MG63 (cell line): Measurements from ENCODE around the gene COL9A3. TPM values are rescaled to one million over a fixed set of nuclear protein-coding genes. Genes with fewer than 3 reads are reported as not detected.

ENCODE experiments used
- DNase-seq: peaks from one replicate; pipeline ENCODE4 v3.0.0-alpha.2; 2020
- H3K27me3 ChIP-seq: fragments of 250-450 bp; sonication (Bioruptor Pico); 2 replicates; pipeline ENCODE4 v1.5.1; 2020; ENCODE audit warnings: mild to moderate bottlenecking, moderate library complexity
- H3K36me3 ChIP-seq: fragments of 250-450 bp; sonication (Bioruptor Pico); 2 replicates; pipeline ENCODE4 v1.5.1; 2020; ENCODE audit warnings: mild to moderate bottlenecking, moderate library complexity
- H3K4me3 ChIP-seq: fragments of 250-450 bp; sonication (Bioruptor Pico); 2 replicates; pipeline ENCODE4 v1.5.1; 2020; ENCODE audit warnings: mild to moderate bottlenecking, moderate library complexity
- H3K9me3 ChIP-seq: fragments of 250-450 bp; sonication (Bioruptor Pico); 2 replicates; pipeline ENCODE4 v1.5.1; 2020; ENCODE audit warnings: mild to moderate bottlenecking, moderate library complexity
- total RNA-seq: library from RNA; depleted of rRNA; stranded (reverse); fragments of >200 nt; shearing (Covaris generic); gene quantifications from 2 replicates; pipeline ENCODE4 v1.2.3, GENCODE V29; 2014; ENCODE audit warnings: low replicate concordance

COL9A3 gene
- total RNA-seq, 1 experiment from 2014 or later, result 2.8 TPM

DNA sequence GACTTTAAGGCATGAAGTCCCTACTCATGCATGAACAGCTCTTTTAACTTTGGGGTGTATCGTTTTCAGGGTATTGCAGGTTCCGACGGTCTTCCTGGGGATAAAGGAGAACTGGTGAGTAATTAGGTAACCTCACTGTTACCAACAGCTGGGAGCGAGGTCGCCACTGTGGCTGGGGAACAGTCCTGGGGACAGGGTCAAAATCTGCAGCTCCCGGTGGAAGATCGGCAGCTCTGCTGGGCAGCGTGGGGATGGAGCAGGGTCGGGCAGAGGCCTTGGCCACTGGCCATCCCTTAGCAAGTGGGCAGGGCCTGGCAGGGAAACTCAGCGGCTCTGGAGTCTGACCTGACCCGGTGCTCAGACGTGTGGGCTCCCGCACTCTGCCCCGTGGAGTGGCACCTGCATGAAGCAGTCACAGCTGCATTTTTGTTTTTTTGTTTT, 16.1 kb downstream of the COL9A3 start:
- Histone ChIP-seq H3K36me3 (no peaks in the 10 kb centered on the region), H3K27me3 (no peaks in the 10 kb centered on the region), H3K4me3 (no peak overlapping the region), H3K9me3 (no peaks in the 10 kb centered on the region)
- no peak for DNase-seq

DNA sequence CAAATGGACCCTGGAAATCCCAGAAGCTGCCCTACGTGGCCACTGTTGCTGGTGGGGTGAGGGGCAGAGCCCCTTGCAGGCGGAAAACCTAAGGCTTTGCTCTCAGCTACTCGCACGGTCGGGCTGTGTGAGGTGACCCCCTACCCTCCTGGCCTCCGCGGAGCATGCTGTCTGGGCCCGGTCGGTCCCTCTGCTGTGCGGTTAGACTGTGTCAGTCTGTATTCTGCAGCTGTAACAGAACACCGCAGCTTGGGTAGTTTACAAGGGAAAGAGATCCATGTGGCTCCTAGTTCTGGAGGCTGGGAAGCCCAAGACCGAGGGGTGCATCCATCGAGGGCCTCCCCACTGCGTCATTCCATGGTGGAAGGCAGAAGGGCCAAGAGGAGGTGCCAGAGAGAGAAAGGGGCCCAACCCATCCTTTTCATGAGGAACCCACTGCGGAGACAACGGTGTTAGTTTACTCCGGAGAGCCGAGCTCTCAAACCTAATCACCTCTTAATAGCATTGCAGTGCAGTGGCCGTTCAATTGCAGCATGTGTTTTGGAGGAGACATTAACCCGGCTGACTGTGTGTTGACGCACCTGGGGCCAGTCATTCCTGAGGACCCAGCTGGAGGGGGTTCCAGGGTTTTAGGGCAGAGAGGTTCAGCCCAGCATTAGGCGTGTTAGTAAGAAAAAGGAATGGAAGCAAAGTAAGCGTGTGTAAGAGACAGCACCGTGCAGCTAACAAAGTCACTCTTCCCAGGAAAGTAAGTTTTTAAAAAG, 18.3 kb downstream of the COL9A3 start:
- DNase-seq, result no peak
- Histone ChIP-seq H3K36me3 (no peaks in the 10 kb centered on the region), H3K9me3 (no peaks in the 10 kb centered on the region), H3K4me3 (no peak overlapping the region), H3K27me3 (no peaks in the 10 kb centered on the region)

DNA sequence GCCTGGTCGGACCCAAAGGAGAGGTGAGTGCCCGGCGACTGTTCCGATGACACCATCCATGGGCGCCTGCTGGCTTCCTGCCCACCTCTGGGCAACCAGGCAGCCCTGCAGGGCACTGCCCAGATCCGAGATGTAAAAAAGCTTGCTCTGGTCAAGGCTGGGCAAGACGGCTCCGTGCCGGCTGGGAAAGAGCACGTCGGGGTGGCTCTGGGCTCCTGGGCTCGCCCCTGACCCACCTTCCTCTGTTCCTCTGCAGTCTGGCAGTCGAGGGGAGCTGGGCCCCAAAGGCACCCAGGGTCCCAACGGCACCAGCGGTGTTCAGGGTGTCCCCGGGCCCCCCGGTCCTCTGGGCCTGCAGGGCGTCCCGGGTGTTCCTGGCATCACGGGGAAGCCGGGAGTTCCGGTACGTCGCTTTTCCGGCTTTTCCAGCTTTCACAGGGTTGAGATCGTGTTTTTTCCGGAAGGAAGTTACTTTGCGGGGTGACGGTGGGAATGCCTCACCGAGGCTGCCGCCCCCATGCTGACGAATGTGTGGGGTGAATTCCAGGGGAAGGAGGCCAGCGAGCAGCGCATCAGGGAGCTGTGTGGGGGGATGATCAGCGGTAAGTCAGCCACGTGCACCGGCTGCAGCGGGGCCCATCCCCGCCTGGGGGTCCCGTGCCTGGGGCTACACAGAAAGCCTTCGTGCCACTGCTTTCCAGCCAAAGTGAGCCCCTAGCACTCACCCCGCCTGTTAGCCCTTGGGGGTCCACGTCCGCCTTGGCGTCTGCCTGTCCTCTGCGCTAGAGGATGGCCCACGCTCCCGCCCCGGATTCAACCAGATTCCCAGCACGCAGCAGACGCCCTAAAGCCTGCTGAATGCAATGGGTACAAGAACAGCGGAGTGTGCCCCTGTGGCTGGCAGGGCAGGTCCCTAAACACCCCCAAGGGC, 19.3 kb downstream of the COL9A3 start:
- no peak overlapping the region for H3K4me3 ChIP-seq
- H3K9me3 ChIP-seq, result no peaks in the 10 kb centered on the region
- no peak for DNase-seq
- no peaks in the 10 kb centered on the region for H3K27me3 ChIP-seq
- H3K36me3 ChIP-seq, result no peaks in the 10 kb centered on the region; the same call in 1 of the 2 replicates

DNA sequence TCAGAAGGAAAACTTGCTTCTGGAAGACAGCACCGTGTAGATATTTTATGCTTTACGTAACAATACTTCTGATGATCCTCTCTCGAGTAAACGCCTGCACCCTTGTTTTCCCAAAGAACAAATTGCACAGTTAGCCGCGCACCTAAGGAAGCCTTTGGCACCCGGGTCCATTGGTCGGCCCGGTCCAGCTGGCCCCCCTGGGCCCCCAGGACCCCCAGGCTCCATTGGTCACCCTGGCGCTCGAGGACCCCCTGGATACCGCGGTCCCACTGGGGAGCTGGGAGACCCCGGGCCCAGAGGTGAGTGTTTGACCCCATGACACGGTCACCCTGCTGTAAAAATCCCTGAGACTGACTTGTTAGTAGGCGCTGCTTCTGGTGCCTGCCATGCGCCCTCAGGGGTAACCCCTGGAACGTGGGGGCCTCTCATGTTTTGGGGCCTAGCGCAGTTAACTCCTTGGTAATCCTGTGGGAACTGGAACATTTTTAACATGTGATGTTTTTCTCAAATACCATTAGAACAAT, 20.2 kb downstream of the COL9A3 start:
- no peaks in the 10 kb centered on the region; the same call in 1 of the 2 replicates for H3K36me3 ChIP-seq
- DNase-seq, result no peak
- no peaks in the 10 kb centered on the region for H3K9me3 ChIP-seq
- no peak overlapping the region for H3K4me3 ChIP-seq
- H3K27me3 ChIP-seq, result no peaks in the 10 kb centered on the region

DNA sequence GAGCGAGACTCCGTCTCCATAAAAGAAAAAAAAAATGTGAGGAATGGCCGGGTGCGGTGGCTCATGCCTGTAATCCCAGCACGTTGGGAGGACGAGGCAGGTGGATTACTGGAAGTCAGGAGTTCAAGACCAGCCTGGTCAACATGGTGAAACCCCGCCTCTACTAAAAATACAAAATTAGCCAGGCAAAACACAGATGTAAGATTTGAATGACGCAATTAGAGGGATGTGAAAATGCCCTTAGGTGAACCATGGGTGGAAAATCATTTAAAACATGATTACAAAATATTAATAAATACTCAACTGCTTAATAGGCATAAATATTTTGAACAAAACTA, 20.9 kb downstream of the COL9A3 start:
- H3K4me3 ChIP-seq, result no peak overlapping the region
- no peak for DNase-seq
- H3K9me3 ChIP-seq, result no peaks in the 10 kb centered on the region
- peaks cover under 1% of the 10 kb centered on the region; the same call in 1 of the 2 replicates for H3K36me3 ChIP-seq
- H3K27me3 ChIP-seq, result no peaks in the 10 kb centered on the region

DNA sequence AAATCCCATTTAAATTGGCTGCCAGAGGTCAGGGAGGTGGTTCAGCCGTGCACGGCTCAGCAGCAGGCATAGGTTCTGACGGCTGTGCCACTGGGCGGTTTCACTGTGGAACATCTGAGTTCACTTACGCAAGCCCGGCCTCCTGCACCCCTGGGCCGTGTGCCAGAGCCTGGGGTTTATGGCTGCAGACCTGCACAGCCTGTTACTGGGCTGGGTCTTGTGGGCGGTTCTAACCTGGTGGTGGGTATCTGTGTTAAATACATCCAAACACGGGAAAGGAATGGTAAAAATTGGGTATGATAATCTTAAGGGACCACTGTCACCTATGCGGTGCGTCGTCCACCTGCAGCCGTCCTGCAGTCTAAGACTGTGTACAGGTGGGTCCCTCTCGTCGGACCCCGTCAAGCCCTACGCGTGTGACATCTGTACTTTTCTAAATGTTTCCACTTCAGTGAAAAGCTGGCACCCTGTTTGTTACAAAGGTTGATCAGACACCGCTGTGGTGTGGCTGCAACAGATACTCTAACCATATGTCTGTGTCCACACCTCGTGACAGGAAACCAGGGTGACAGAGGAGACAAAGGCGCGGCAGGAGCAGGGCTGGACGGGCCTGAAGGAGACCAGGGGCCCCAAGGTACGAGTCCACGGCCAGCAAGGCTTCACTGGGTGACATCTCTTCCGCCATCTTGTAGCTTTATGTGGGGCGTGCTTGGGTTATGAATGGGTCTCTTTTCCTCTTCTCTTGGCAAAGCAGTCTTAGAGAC, 21.5 kb downstream of the COL9A3 start:
- peaks cover 4% of the 10 kb centered on the region; the same call in 1 of the 2 replicates for H3K36me3 ChIP-seq
- H3K4me3 ChIP-seq, result no peak overlapping the region
- DNase-seq, result no peak
- no peaks in the 10 kb centered on the region for H3K27me3 ChIP-seq
- H3K9me3 ChIP-seq, result no peaks in the 10 kb centered on the region

- H3K36me3 ChIP-seq, result peaks cover 10% of the 10 kb centered on the region; the same call in 1 of the 2 replicates
- H3K27me3 ChIP-seq, result no peaks in the 10 kb centered on the region
- H3K4me3 ChIP-seq, result no peak overlapping the region
- no peak for DNase-seq
- 0 out of 2 replicates have a peak, but pooled peaks cover 2% of the 10 kb centered on the region for H3K9me3 ChIP-seq
Measured at GRCh38 chr20:62839261-62839660, 22.4 kb downstream of the COL9A3 start.

GRCh38 chr20:62839816-62840215, 23.0 kb downstream of the COL9A3 start:
- no peak overlapping the region for H3K4me3 ChIP-seq
- 0 out of 2 replicates have a peak, but pooled peaks cover 2% of the 10 kb centered on the region for H3K9me3 ChIP-seq
- no peak for DNase-seq
- H3K36me3 ChIP-seq, result peaks cover 10% of the 10 kb centered on the region; the same call in 1 of the 2 replicates
- no peaks in the 10 kb centered on the region for H3K27me3 ChIP-seq

DNA sequence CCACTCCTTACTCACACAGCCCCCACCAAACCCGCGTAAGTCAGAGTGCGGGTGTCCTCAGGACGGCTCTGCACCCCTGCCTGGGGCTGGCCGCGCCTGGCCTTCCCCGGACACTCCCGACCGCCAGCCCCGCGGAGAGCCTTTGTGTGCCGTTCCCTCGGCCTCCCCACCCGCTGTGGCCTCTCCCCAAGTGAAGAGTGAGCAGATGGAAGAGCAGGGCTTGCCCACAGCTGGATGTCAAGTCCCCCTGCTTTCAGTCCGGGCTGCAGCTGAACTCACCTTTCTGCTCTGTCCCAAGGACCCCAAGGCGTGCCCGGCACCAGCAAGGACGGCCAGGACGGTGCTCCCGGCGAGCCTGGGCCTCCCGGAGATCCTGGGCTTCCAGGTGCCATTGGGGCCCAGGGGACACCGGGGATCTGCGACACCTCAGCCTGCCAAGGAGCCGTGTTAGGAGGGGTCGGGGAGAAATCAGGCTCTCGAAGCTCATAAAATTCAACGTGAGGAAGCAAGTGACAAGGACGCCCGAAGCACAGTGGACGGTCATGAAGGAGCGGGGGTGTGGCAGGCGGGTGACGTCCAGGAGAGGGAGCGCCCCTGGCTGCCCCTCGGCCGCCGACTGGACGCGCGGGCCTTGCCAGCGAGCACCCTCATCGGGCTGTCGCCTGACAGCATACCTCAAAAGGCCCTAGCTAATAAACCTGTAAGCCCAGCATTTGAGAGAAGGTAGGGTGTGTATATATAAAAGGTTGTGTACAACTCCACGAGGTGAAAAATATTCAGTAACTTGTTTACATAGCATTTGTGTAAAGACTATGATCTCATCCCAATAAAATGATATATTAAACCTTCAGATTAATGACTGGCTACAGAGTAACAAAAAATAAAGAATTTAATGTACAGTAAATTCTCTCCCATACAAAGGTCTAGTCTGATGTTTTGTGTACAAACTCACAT, 23.7 kb downstream of the COL9A3 start:
- Histone ChIP-seq H3K27me3 (no peaks in the 10 kb centered on the region), H3K4me3 (no peak overlapping the region), H3K9me3 (0 out of 2 replicates have a peak, but pooled peaks cover 2% of the 10 kb centered on the region), H3K36me3 (peaks cover 14% of the 10 kb centered on the region)
- DNase-seq, result no peak

DNA sequence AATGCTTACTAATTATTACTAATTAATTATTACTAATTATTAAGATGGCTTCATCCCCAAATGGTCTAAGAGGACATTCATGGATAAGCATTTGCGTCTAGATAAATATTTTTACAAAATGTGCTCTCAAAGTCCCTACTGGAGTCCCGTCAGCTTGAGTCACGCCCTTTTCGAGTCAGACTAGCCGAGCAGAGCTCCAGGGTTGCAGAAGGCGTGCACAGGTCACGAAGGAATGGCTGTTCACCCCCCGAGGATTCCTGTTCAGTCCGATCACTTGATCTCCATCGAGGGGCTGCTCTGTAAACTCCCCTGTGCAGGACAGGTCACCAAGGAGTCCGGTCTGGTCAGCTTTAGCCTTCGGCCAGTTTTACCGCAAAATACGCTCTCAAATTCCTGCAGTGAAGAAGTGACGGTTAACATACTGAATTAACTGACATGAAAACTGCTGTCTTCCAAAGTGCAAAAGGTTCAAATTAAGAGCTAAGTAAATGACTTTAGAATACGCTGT, 24.9 kb downstream of the COL9A3 start:
- Histone ChIP-seq H3K4me3 (no peak overlapping the region), H3K27me3 (no peaks in the 10 kb centered on the region), H3K9me3 (0 out of 2 replicates have a peak, but pooled peaks cover 2% of the 10 kb centered on the region), H3K36me3 (peaks cover 26% of the 10 kb centered on the region)
- DNase-seq, result no peak

DNA sequence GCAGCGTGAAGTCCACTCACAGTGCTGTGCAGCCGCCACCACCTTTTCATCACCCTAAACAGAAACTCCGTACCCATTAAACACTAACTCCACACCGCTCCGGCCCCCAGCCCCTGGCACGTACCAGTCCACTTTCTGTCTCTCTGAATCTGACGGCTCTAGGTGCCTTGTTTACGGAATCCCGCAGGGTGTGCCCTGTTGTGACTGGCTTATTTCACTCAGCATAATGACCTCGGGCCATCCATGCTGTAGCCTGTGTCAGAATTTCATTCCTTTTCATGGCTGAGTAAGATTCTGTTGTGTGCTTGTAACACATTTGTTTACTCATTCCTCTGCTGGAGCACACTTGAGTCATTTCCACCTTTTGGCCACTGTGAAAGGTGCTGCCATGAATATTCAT, 26.8 kb downstream of the COL9A3 start:
- H3K4me3 ChIP-seq, result no peak overlapping the region
- peaks cover 42% of the 10 kb centered on the region for H3K36me3 ChIP-seq
- DNase-seq, result no peak
- 0 out of 2 replicates have a peak, but pooled peaks cover 2% of the 10 kb centered on the region for H3K9me3 ChIP-seq
- no peaks in the 10 kb centered on the region for H3K27me3 ChIP-seq

DNA sequence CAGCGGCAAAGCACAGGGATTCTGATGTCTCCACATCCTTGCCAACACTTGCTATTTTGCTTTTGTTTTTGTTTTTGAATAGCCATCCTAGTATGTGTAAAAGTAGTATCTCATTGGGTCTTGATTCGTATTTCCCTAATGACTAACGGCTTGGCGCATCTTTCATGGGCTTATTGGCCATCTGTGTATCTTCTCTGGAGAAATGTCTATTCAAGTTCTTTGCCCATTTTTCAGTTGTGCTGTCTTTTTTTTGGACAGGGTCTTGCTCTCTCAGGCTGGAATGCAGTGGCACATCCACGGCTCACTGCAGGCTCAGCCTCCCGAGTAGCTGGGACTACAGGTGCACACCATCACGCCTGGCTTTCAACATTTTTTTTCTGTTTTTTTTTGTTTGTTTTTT, 27.3 kb downstream of the COL9A3 start:
- H3K36me3 ChIP-seq, result peaks cover 42% of the 10 kb centered on the region
- no peak overlapping the region for H3K4me3 ChIP-seq

DNA sequence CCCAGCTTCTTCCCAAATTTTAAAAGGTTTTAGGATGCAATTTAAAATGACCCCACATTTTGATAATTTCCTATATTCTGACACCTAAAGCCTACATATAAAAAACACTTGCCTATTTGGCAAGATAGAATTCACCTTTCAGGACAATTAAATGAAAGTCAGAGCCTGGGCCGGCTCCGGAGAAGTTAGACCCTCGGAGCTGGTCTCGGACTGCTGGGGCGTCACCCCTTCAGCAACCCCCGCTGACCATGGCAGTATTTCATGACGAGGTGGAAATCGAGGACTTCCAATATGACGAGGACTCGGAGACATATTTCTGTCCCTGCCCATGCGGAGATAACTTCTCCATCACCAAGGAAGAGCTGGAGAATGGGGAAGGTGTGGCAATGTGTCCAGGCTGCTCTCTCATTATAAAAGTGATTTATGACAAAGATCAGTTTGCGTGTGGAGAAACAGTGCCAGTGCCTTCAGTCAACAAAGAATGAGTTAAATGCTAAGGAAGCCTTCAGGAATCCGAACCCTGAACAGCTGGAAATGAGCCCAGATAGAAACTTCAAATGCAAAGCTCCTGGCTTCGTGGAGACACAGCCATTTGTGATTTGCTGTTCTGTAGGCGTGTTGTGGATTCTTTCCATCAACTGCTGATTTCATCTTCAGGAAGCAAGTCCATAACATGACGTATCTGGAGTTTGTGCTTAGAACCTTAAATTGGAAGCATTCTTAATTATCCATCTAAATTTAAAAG, 28.7 kb downstream of the COL9A3 start:
- DNase-seq, result no peak
- H3K36me3 ChIP-seq, result peaks cover 55% of the 10 kb centered on the region
- 0 out of 2 replicates have a peak, but pooled peaks cover 2% of the 10 kb centered on the region for H3K9me3 ChIP-seq
- no peak overlapping the region for H3K4me3 ChIP-seq
- H3K27me3 ChIP-seq, result no peaks in the 10 kb centered on the region

More for the DNA sequence above, 27.3 kb downstream of the COL9A3 start:
- DNase-seq, result no peak
- H3K9me3 ChIP-seq, result 0 out of 2 replicates have a peak, but pooled peaks cover 2% of the 10 kb centered on the region
- no peaks in the 10 kb centered on the region for H3K27me3 ChIP-seq

- no peaks in the 10 kb centered on the region for H3K27me3 ChIP-seq
- DNase-seq, result no peak
- 0 out of 2 replicates have a peak, but pooled peaks cover 2% of the 10 kb centered on the region for H3K9me3 ChIP-seq
- no peak overlapping the region for H3K4me3 ChIP-seq
- H3K36me3 ChIP-seq, result peaks cover 62% of the 10 kb centered on the region
Measured at GRCh38 chr20:62846166-62846890, 29.5 kb downstream of the COL9A3 start.
